Smooth muscle cell (in vitro differentiated cells): Measurements from ENCODE around the gene PITPNM2. TPM values are rescaled to one million over a fixed set of nuclear protein-coding genes. Genes with fewer than 3 reads are reported as not detected.

Experiments
- DNase-seq: peaks from one replicate; lab custom pipeline; 2025; ENCODE audit not compliant: unreplicated experiment; lab: John Stamatoyannopoulos, UW
- H2AFZ ChIP-seq: fragments of 200-600 bp; sonication (generic); 2 replicates; pipeline ENCODE4 v1.6.0; 2016; ENCODE audit warnings: antibody characterized with exemption, low read depth, mild to moderate bottlenecking
- H3F3A ChIP-seq: fragments of 200-600 bp; sonication (generic); 2 replicates; pipeline ENCODE4 v1.6.0; 2017; ENCODE audit warnings: antibody characterized with exemption, low read depth
- H3K27ac ChIP-seq: fragments of 200-600 bp; sonication (generic); 2 replicates; pipeline ENCODE4 v1.5.1; 2016; ENCODE audit warnings: low read depth, mild to moderate bottlenecking
- H3K27me3 ChIP-seq: fragments of 200-600 bp; sonication (generic); 2 replicates; pipeline ENCODE4 v1.6.1; 2016; ENCODE audit warnings: low read depth, mild to moderate bottlenecking
- H3K36me3 ChIP-seq: fragments of 200-600 bp; sonication (generic); 2 replicates; pipeline ENCODE4 v1.5.1; 2016; ENCODE audit warnings: low read depth
- H3K4me1 ChIP-seq: fragments of 200-600 bp; sonication (generic); 2 replicates; pipeline ENCODE4 v1.5.1; 2016; ENCODE audit warnings: low read depth
- H3K4me2 ChIP-seq: fragments of 200-600 bp; sonication (generic); 2 replicates; pipeline ENCODE4 v1.6.0; 2016; ENCODE audit warnings: mild to moderate bottlenecking
- H3K4me3 ChIP-seq: fragments of 200-600 bp; sonication (generic); 2 replicates; pipeline ENCODE4 v1.5.1; 2016; ENCODE audit warnings: mild to moderate bottlenecking
- H3K79me2 ChIP-seq: fragments of 200-600 bp; sonication (generic); 2 replicates; pipeline ENCODE4 v1.6.0; 2016; ENCODE audit warnings: low read depth, mild to moderate bottlenecking
- H3K9ac ChIP-seq: fragments of 200-600 bp; sonication (generic); 2 replicates; pipeline ENCODE4 v1.6.0; 2016; ENCODE audit warnings: low read depth
- H3K9me3 ChIP-seq: fragments of 200-600 bp; sonication (generic); replicated peaks from 2 replicates; pipeline ENCODE4 v1.5.1; 2016; ENCODE audit warnings: low read depth
- H4K20me1 ChIP-seq: fragments of 200-600 bp; sonication (generic); 2 replicates; pipeline ENCODE4 v1.6.0; 2016; ENCODE audit warnings: low read depth
- CTCF ChIP-seq: fragments of 200-600 bp; sonication (generic); IDR thresholded peaks from 2 replicates; pipeline ENCODE4 v1.5.1; 2017; ENCODE audit warnings: borderline replicate concordance, mild to moderate bottlenecking, antibody characterized with exemption; ENCODE audit not compliant: insufficient read depth, poor library complexity, severe bottlenecking
- WGBS: methylation state at CpG from one replicate; pipeline ENCODE4 v1.1.7; 2016; ENCODE audit warnings: low lambda C conversion rate; 5-methylcytosine and 5-hydroxymethylcytosine counted together
- polyA plus RNA-seq: library from polyadenylated mRNA; unstranded; fragments of >200 nt; fragmentation: Nextera tagmentation; extraction: Ambion mirVana; gene quantifications from 2 replicates; pipeline ENCODE4 v1.2.1, GENCODE V29; 2016
- total RNA-seq: library from RNA; depleted of rRNA; stranded (reverse); fragments of >200 nt; gene quantifications from 2 replicates; pipeline ENCODE4 v1.2.3, GENCODE V29; 2014

The PITPNM2 gene
- total and polyA plus RNA-seq, 2 experiments from 2014 or later = 1.3 to 1.7 TPM

GRCh38 chr12:123140676-123141614 is 9.9 kb downstream of the PITPNM2 start:
- no peak overlapping the region for H2AFZ ChIP-seq
- no peaks in the 10 kb centered on the region for H3K9me3 ChIP-seq
- H4K20me1 ChIP-seq = peaks cover 10% of the 10 kb centered on the region
- no peaks in the 10 kb centered on the region for H3K36me3 ChIP-seq
- H3F3A ChIP-seq = peaks cover 18% of the 10 kb centered on the region
- H3K79me2 ChIP-seq = peaks cover 40% of the 10 kb centered on the region
- H3K27ac ChIP-seq = peak overlapping the region; percentile 71
- DNase-seq = no peak
- H3K4me1 ChIP-seq = peaks cover 27% of the 10 kb centered on the region
- 70% methylated on average over 6 of the region's 6 CpGs for WGBS
- no peak for TF ChIP-seq CTCF
- H3K4me3 ChIP-seq = no peak overlapping the region
- H3K27me3 ChIP-seq = no peaks in the 10 kb centered on the region
- no peak overlapping the region for H3K9ac ChIP-seq
- H3K4me2 ChIP-seq = peak overlapping the region; percentile 73

- no peak overlapping the region for H2AFZ ChIP-seq
Observed at GRCh38 chr12:123139926-123140675, 10.8 kb downstream of the PITPNM2 start.

GRCh38 chr12:123135688-123136087 is 15.2 kb downstream of the PITPNM2 start:
- no peak for DNase-seq
- Histone ChIP-seq H3K9ac (no peak overlapping the region), H3F3A (no peaks in the 10 kb centered on the region), H3K4me2 (no peak overlapping the region), H4K20me1 (no peaks in the 10 kb centered on the region), H3K27me3 (no peaks in the 10 kb centered on the region), H3K9me3 (no peaks in the 10 kb centered on the region), H2AFZ (no peak overlapping the region), H3K4me1 (peaks cover 17% of the 10 kb centered on the region), H3K4me3 (no peak overlapping the region), H3K27ac (no peak overlapping the region), H3K79me2 (peaks cover 18% of the 10 kb centered on the region), H3K36me3 (no peaks in the 10 kb centered on the region)
- 75% methylated on average over 8 of the region's 8 CpGs for WGBS
- TF ChIP-seq CTCF = no peak

More at GRCh38 chr12:123139926-123140675, 10.8 kb downstream of the PITPNM2 start:
- peaks cover 18% of the 10 kb centered on the region for H3F3A ChIP-seq
- H3K27me3 ChIP-seq = no peaks in the 10 kb centered on the region
- no peak for DNase-seq
- peak overlapping the region; percentile 67 for H3K4me2 ChIP-seq
- WGBS = 64% methylated on average over 6 of the region's 6 CpGs
- no peaks in the 10 kb centered on the region for H3K36me3 ChIP-seq
- H3K4me1 ChIP-seq = peaks cover 27% of the 10 kb centered on the region
- no peak overlapping the region for H3K9ac ChIP-seq
- no peak overlapping the region for H3K4me3 ChIP-seq
- H3K27ac ChIP-seq = peak overlapping the region; percentile 31
- no peak for TF ChIP-seq CTCF
- H3K9me3 ChIP-seq = no peaks in the 10 kb centered on the region
- peaks cover 31% of the 10 kb centered on the region for H3K79me2 ChIP-seq
- H4K20me1 ChIP-seq = peaks cover 10% of the 10 kb centered on the region
